Mucosa of stomach (tissue), 1 donor: ENCODE results near the gene ARID3B.
"Not testable (repeated sequence)": the region's sequence is repeated elsewhere in the genome, so short reads cannot be mapped to it uniquely, and the experiment has no call there.

Experiments used
- H3K27me3 ChIP-seq: one replicate; pipeline ENCODE4 v1.7.0; 2013; ENCODE audit warnings: mild to moderate bottlenecking, low read length; ENCODE audit not compliant: control insufficient read depth, insufficient read depth
- H3K36me3 ChIP-seq: one replicate; pipeline ENCODE4 v1.7.0; 2013; ENCODE audit warnings: low read length; ENCODE audit not compliant: control insufficient read depth, insufficient read depth
- H3K4me1 ChIP-seq: one replicate; pipeline ENCODE4 v1.7.0; 2013; ENCODE audit warnings: mild to moderate bottlenecking, low read length; ENCODE audit not compliant: control insufficient read depth, insufficient read depth
- H3K4me3 ChIP-seq: one replicate; pipeline ENCODE4 v1.7.0; 2013; ENCODE audit warnings: low read length
- H3K9ac ChIP-seq: one replicate; pipeline ENCODE4 v1.7.0; 2013; ENCODE audit warnings: mild to moderate bottlenecking, low read length, moderate library complexity
- H3K9me3 ChIP-seq: one replicate; pipeline ENCODE4 v1.7.0; 2013; ENCODE audit warnings: mild to moderate bottlenecking, low read length, moderate library complexity; ENCODE audit not compliant: control insufficient read depth
- donor health status: Pancreatic carcinoma.

ARID3B gene

GRCh38 chr15:74629696-74630095 lies 88.7 kb downstream of the ARID3B start:
- not testable (repeated sequence) for H3K9ac ChIP-seq, H3K4me1 ChIP-seq, H3K9me3 ChIP-seq, H3K4me3 ChIP-seq, H3K27me3 ChIP-seq
- H3K36me3 ChIP-seq: peaks cover 43% of the 10 kb centered on the region

DNA sequence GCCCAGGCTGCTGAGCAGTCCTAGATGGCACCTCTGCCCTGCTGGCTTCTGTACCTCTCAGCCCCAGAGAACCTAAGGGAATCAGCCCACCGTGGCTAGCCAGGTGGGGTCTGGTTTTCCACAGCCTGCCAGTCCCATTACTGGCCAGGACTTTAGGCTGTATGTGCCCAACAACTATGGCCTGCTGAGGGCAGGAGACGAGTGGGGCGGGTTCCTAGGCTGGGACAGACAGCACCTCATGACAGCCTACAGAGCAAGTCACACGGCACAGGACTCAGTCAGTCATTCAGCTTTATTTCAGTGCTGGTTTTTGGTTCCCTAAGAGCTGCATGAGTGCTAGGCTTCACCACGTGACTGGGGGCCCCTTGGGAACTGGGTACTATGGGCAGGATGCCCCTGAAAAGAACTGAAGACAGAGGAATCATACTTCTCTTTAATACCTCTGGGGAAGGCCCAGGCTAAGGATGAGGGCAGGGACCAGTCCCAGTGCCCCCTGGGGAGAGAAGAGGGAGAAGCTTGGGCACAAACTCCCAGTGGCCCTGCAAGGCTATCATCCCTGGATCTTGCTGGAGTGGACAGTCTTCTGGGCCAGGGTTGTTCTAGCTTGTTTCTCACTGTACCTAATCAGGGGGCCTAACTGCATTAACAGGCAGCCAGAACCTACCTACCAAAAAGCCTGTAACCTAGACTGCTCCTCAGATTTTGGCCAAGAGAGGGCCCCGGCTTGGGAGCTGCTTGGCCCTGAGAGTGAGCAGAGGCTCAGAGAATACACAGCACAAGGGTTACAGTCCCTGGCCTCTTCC lies 89.5 kb downstream of the ARID3B start:
- no peak overlapping the region for H3K4me3 ChIP-seq
- no peaks in the 10 kb centered on the region for H3K27me3 ChIP-seq
- H3K9ac ChIP-seq: no peak overlapping the region
- H3K4me1 ChIP-seq: no peaks in the 10 kb centered on the region
- H3K36me3 ChIP-seq: peaks cover 38% of the 10 kb centered on the region
- no peaks in the 10 kb centered on the region for H3K9me3 ChIP-seq

DNA sequence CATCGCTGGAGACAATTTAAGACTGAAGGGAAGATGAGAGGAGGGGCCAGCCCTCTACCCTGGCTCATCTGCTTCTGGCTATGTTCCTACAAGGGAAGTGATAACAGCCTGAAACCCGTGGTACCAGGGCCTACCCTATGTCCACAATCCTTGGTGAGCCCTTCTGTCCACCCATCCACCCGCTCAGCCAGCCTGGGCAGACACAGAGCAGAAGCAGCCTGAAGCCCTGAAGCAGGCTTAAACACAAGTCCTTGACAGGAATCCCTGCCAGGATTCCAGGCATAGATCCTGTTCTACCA lies 90.0 kb downstream of the ARID3B start:
- H3K36me3 ChIP-seq: peaks cover 34% of the 10 kb centered on the region
- no peaks in the 10 kb centered on the region for H3K9me3 ChIP-seq
- no peaks in the 10 kb centered on the region for H3K27me3 ChIP-seq
- H3K4me1 ChIP-seq: no peaks in the 10 kb centered on the region
- H3K4me3 ChIP-seq: no peak overlapping the region
- H3K9ac ChIP-seq: no peak overlapping the region

- no peak overlapping the region for H3K4me3 ChIP-seq
- no peaks in the 10 kb centered on the region for H3K4me1 ChIP-seq
- no peak overlapping the region for H3K9ac ChIP-seq
- H3K36me3 ChIP-seq: peaks cover 31% of the 10 kb centered on the region
- H3K9me3 ChIP-seq: no peaks in the 10 kb centered on the region
- no peaks in the 10 kb centered on the region for H3K27me3 ChIP-seq
Observed at GRCh38 chr15:74631408-74631807, 90.4 kb downstream of the ARID3B start.

GRCh38 chr15:74631935-74632560 lies 91.0 kb downstream of the ARID3B start:
- Histone ChIP-seq H3K4me1 (no peaks in the 10 kb centered on the region), H3K27me3 (no peaks in the 10 kb centered on the region), H3K9ac (no peak overlapping the region), H3K36me3 (peaks cover 28% of the 10 kb centered on the region), H3K4me3 (no peak overlapping the region), H3K9me3 (no peaks in the 10 kb centered on the region)

GRCh38 chr15:74632601-74633000 lies 91.6 kb downstream of the ARID3B start:
- Histone ChIP-seq H3K27me3 (no peaks in the 10 kb centered on the region), H3K9me3 (no peaks in the 10 kb centered on the region), H3K36me3 (peaks cover 28% of the 10 kb centered on the region), H3K4me3 (no peak overlapping the region), H3K9ac (no peak overlapping the region), H3K4me1 (no peaks in the 10 kb centered on the region)

DNA sequence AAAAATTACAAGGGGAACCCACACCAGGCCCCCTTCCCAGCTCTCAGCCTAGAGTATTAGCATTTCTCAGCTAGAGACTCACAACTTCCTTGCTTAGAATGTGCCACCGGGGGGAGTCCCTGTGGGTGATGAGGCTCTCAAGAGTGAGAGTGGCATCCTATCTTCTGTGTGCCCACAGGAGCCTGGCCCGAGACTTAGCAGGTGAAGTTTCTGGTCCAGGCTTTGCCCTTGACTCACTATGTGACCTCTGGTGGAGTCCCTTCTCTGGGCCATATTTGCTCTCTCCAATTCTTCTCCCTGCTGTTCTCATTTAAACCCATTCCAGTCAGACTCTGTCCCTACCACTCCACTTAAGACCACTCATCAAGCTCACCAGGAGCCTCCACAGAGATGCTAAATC lies 92.8 kb downstream of the ARID3B start:
- Histone ChIP-seq H3K36me3 (peaks cover 27% of the 10 kb centered on the region), H3K4me1 (no peaks in the 10 kb centered on the region), H3K4me3 (no peak overlapping the region), H3K9me3 (no peaks in the 10 kb centered on the region), H3K27me3 (no peaks in the 10 kb centered on the region), H3K9ac (no peak overlapping the region)

DNA sequence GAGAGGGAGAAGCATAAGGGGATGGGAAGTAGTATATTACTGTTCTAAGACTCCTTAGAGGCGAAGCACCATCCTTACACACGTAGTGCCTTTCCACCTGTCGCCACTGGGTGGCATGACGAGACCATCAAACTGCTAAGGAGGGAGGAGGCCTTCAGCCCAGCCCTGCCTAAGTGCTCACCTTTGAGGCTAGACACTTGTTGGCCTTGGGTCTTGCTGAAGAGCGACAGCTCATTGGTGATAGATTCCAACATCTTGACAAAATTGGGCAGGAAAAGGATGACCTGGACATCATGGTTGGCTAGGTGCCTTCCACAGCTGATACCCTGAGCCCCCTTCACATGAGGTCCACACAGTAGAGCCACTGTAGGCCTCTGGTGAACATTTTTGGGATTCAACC lies 94.2 kb downstream of the ARID3B start:
- Histone ChIP-seq H3K9me3 (no peaks in the 10 kb centered on the region), H3K4me1 (no peaks in the 10 kb centered on the region), H3K36me3 (peaks cover 22% of the 10 kb centered on the region), H3K27me3 (no peaks in the 10 kb centered on the region), H3K4me3 (no peak overlapping the region), H3K9ac (no peak overlapping the region)

DNA sequence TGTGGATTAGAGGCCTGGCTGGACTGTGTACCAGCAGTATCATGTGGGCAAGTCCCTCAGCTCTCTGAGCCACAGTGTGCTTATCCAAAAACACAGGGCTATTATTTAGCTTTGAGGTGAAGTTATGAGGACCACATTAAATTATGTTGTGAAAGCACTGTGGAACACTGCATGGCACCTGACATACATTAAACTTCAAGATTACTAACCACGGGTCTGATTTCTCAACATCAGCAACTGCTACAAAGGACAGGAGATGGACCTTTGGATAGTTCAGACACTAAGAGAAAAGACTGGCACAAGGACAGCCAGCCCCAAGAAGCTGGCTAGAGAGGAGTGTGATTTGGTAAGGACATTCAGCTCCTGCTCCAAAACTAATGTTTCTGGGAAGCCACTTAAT lies 96.0 kb downstream of the ARID3B start:
- peaks cover 15% of the 10 kb centered on the region for H3K4me1 ChIP-seq
- H3K9me3 ChIP-seq: no peaks in the 10 kb centered on the region
- H3K9ac ChIP-seq: no peak overlapping the region
- no peaks in the 10 kb centered on the region for H3K27me3 ChIP-seq
- peaks cover 22% of the 10 kb centered on the region for H3K36me3 ChIP-seq
- H3K4me3 ChIP-seq: no peak overlapping the region

DNA sequence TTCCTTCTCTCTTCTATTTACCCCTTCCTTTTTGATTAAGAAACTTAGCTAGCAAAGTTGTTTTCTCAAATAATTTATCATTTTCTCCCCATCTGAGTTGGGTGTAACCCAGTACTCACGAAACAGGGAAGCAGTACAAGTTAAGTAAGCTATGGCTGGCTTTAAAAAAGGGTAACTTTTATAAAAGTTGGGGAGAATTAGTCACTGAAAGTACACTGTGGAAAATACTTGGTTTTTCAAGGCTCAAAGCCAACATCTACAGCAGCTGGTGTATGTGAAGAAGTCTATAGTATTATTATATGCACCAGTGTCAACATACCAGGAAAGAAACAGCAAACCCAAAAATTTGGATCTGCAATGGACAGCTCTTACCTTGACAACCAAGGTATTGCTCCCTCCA lies 100.1 kb downstream of the ARID3B start:
- H3K27me3 ChIP-seq: no peaks in the 10 kb centered on the region
- peaks cover 35% of the 10 kb centered on the region for H3K4me1 ChIP-seq
- H3K4me3 ChIP-seq: no peak overlapping the region
- H3K36me3 ChIP-seq: no peaks in the 10 kb centered on the region
- H3K9me3 ChIP-seq: no peaks in the 10 kb centered on the region
- H3K9ac ChIP-seq: no peak overlapping the region

DNA sequence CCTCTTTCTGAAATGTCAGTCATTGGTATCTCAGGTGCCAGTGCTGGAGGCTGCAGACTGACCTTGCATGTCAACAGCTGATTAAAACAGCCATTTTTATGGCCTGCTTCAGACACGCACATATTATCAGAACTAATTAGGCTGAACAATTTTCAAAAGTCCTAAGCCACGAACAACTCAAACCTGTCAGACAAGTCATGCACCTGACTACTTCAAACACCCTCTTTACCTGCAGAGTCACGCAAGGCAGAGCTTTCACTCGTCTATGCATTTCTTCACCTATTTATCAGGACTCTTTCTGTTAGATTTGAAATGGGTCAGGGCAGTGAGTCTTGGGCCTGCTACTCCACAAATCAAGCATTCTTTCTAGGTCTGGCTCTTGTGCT lies 101.3 kb downstream of the ARID3B start:
- H3K36me3 ChIP-seq: no peaks in the 10 kb centered on the region
- peaks cover 35% of the 10 kb centered on the region for H3K4me1 ChIP-seq
- no peaks in the 10 kb centered on the region for H3K9me3 ChIP-seq
- H3K27me3 ChIP-seq: no peaks in the 10 kb centered on the region
- H3K9ac ChIP-seq: no peak overlapping the region
- H3K4me3 ChIP-seq: no peak overlapping the region

- Histone ChIP-seq H3K27me3 (no peaks in the 10 kb centered on the region), H3K4me1 (peaks cover 35% of the 10 kb centered on the region), H3K4me3 (no peak overlapping the region), H3K9me3 (no peaks in the 10 kb centered on the region), H3K9ac (no peak overlapping the region), H3K36me3 (no peaks in the 10 kb centered on the region)
Observed at GRCh38 chr15:74642734-74643664, 102.0 kb downstream of the ARID3B start.
